H1 (cell line): ENCODE measurements around the gene GRAMD1B. TPM values are rescaled to one million over a fixed set of nuclear protein-coding genes. Genes with fewer than 3 reads are reported as not detected.

Experiments
- CTCF ChIA-PET: fragments of 300-600 bp; sonication (Branson Sonifier 250); formaldehyde crosslinking; loops from one replicate; lab custom pipeline; 2021; ENCODE audit not compliant: partially characterized antibody; lab: Charles Lee
- POLR2A ChIA-PET: fragments of 300-600 bp; sonication (Branson Sonifier 250); formaldehyde crosslinking; loops from one replicate; lab custom pipeline; 2021; ENCODE audit warnings: inconsistent platforms; ENCODE audit not compliant: partially characterized antibody; lab: Charles Lee
- DNase-seq, 2 experiments: peaks; one replicate each; pipeline versions ENCODE4 v3.0.0 to v3.0.0-alpha.2; 2010 to 2022; ENCODE audit warnings: low spot score in 2 of 2, low read depth in 1 of 2, mixed read lengths in 1 of 2
- FAIRE-seq: peaks from 2 replicates; lab custom pipeline; 2011; peaks lifted over from hg19 to GRCh38; lab: Jason Lieb, UNC
- H2AFZ ChIP-seq: 2 replicates; pipeline ENCODE4 v1.8.1; 2012; ENCODE audit warnings: low read length, inconsistent platforms
- H2AK5ac ChIP-seq: 2 replicates; pipeline ENCODE4 v1.6.1; 2013; ENCODE audit warnings: low read depth, low read length
- H2BK120ac ChIP-seq: replicated peaks from 2 replicates; pipeline ENCODE3; 2013; ENCODE audit warnings: low read depth, low read length, inconsistent platforms
- H2BK12ac ChIP-seq: 2 replicates; pipeline ENCODE4 v1.6.1; 2013; ENCODE audit warnings: low read depth, low read length
- H2BK15ac ChIP-seq: 2 replicates; pipeline ENCODE4 v1.6.1; 2013; ENCODE audit warnings: low read length
- H2BK20ac ChIP-seq: 2 replicates; pipeline ENCODE4 v1.6.1; 2013; ENCODE audit warnings: low read length
- H2BK5ac ChIP-seq: 2 replicates; pipeline ENCODE4 v1.6.1; 2013; ENCODE audit warnings: low read depth, low read length
- H3K14ac ChIP-seq: 2 replicates; pipeline ENCODE4 v1.6.1; 2013; ENCODE audit warnings: inconsistent platforms; ENCODE audit not compliant: insufficient read length
- H3K18ac ChIP-seq: 2 replicates; pipeline ENCODE4 v1.6.1; 2013; ENCODE audit warnings: low read length; ENCODE audit errors: extremely low read depth
- H3K23ac ChIP-seq: 2 replicates; pipeline ENCODE4 v1.6.1; 2013; ENCODE audit warnings: inconsistent platforms; ENCODE audit not compliant: insufficient read length
- H3K23me2 ChIP-seq: 2 replicates; pipeline ENCODE4 v1.6.1; 2013; ENCODE audit warnings: low read depth, low read length
- H3K27ac ChIP-seq: 2 replicates; pipeline ENCODE4 v1.6.1; 2011; ENCODE audit warnings: low read depth, low read length, inconsistent platforms
- H3K27me3 ChIP-seq, 4 experiments: replicated peaks in 1 of 4; 1 replicate in 1 of 4; 2 replicates in 3 of 4; pipeline versions ENCODE4 v1.6.1 to v1.8.1; 2011 to 2013; ENCODE audit warnings: low read length in 3 of 4, mild to moderate bottlenecking in 3 of 4, inconsistent platforms in 2 of 4, mixed read lengths in 2 of 4, moderate library complexity in 1 of 4; ENCODE audit not compliant: control insufficient read depth in 3 of 4, insufficient read depth in 3 of 4; ENCODE audit errors: extremely low read depth in 1 of 4
- H3K36me3 ChIP-seq, 4 experiments: 2 replicates each; pipeline versions ENCODE4 v1.6.1 to v1.8.1; 2011 to 2013; ENCODE audit warnings: mild to moderate bottlenecking in 4 of 4, low read length in 3 of 4, moderate library complexity in 2 of 4, control low read depth in 1 of 4, inconsistent platforms in 1 of 4; ENCODE audit not compliant: insufficient read depth in 4 of 4, control insufficient read depth in 2 of 4
- H3K4ac ChIP-seq: replicated peaks from 2 replicates; pipeline ENCODE3; 2013; ENCODE audit warnings: low read length, low read depth, mixed read lengths, inconsistent platforms; ENCODE audit not compliant: insufficient read length
- H3K4me1 ChIP-seq, 4 experiments: replicated peaks in 1 of 4; 1 replicate in 1 of 4; 2 replicates in 3 of 4; pipeline versions ENCODE4 v1.6.1 to v1.8.1; 2011 to 2013; ENCODE audit warnings: low read length in 3 of 4, inconsistent platforms in 2 of 4, mixed read lengths in 1 of 4; ENCODE audit not compliant: insufficient read depth in 4 of 4, control insufficient read depth in 3 of 4
- H3K4me2 ChIP-seq, 2 experiments: 2 replicates each; pipeline versions ENCODE4 v1.6.1 to v1.8.1; 2011 to 2013; ENCODE audit warnings: low read depth in 2 of 2, low read length in 2 of 2, control low read depth in 1 of 2, inconsistent platforms in 1 of 2, mild to moderate bottlenecking in 1 of 2; ENCODE audit not compliant: insufficient read depth in 1 of 2
- H3K4me3 ChIP-seq, 4 experiments: fragments of 200-600, 300-600 bp in 1 of 4; sonication (generic), shearing (Covaris generic), sonication (Bioruptor Twin) in 1 of 4; 2 replicates each; pipeline versions ENCODE4 v1.5.1 to v1.8.1; 2011 to 2016; ENCODE audit warnings: low read length in 4 of 4, low read depth in 3 of 4, control low read depth in 2 of 4, inconsistent platforms in 2 of 4, mild to moderate bottlenecking in 2 of 4, mixed read lengths in 1 of 4, moderate library complexity in 1 of 4; ENCODE audit not compliant: insufficient read depth in 2 of 4; ENCODE audit errors: extremely low read depth in 1 of 4
- H3K56ac ChIP-seq: replicated peaks from 2 replicates; pipeline ENCODE3; 2013; ENCODE audit warnings: low read depth, mild to moderate bottlenecking, mixed read lengths, low read length, inconsistent platforms; ENCODE audit not compliant: insufficient read length
- H3K79me1 ChIP-seq: 2 replicates; pipeline ENCODE4 v1.6.1; 2013; ENCODE audit warnings: low read depth, low read length, control low read depth
- H3K79me2 ChIP-seq, 2 experiments: 2 replicates each; pipeline versions ENCODE4 v1.6.1 to v1.8.1; 2012 to 2013; ENCODE audit warnings: low read length in 2 of 2, mild to moderate bottlenecking in 2 of 2, inconsistent platforms in 1 of 2; ENCODE audit not compliant: insufficient read depth in 2 of 2, control insufficient read depth in 1 of 2
- H3K9ac ChIP-seq, 4 experiments: replicated peaks in 1 of 4; 1 replicate in 1 of 4; 2 replicates in 3 of 4; pipeline versions ENCODE4 v1.6.1 to v1.8.1; 2011 to 2013; ENCODE audit warnings: low read depth in 3 of 4, low read length in 3 of 4, control low read depth in 2 of 4, mild to moderate bottlenecking in 2 of 4, moderate library complexity in 2 of 4, inconsistent platforms in 1 of 4; ENCODE audit errors: extremely low read depth in 1 of 4
- H3K9me3 ChIP-seq, 2 experiments: 2 replicates each; pipeline versions ENCODE4 v1.6.1 to v1.8.1; 2012 to 2013; ENCODE audit warnings: mild to moderate bottlenecking in 2 of 2, moderate library complexity in 2 of 2, control low read depth in 1 of 2, inconsistent platforms in 1 of 2, low read depth in 1 of 2, low read length in 1 of 2, mixed read lengths in 1 of 2; ENCODE audit not compliant: insufficient read depth in 2 of 2
- H4K20me1 ChIP-seq, 2 experiments: replicated peaks in 1 of 2; 2 replicates each; pipeline versions ENCODE3 to v1.8.1; 2011 to 2013; ENCODE audit warnings: inconsistent platforms in 2 of 2, low read length in 2 of 2, mild to moderate bottlenecking in 1 of 2; ENCODE audit not compliant: insufficient read depth in 2 of 2, control insufficient read depth in 1 of 2
- H4K5ac ChIP-seq: 2 replicates; pipeline ENCODE4 v1.6.1; 2013; ENCODE audit warnings: low read length, low read depth, mixed read lengths, inconsistent platforms; ENCODE audit not compliant: insufficient read length
- H4K8ac ChIP-seq: 2 replicates; pipeline ENCODE4 v1.8.0; 2013; ENCODE audit warnings: mild to moderate bottlenecking, moderate library complexity, low read length, inconsistent platforms; ENCODE audit not compliant: insufficient read depth; ENCODE audit errors: extremely low read depth
- H4K91ac ChIP-seq: replicated peaks from 2 replicates; pipeline ENCODE3; 2013; ENCODE audit warnings: low read length, mixed read lengths, inconsistent platforms; ENCODE audit not compliant: insufficient read length
- CBX8 ChIP-seq: fragments of 300-800, 300-1000 bp; sonication (generic); IDR thresholded peaks from 2 replicates; pipeline ENCODE4 v1.7.1; 2016; ENCODE audit warnings: low read depth, low read length, borderline replicate concordance
- CTBP2 ChIP-seq: IDR thresholded peaks from 2 replicates; pipeline ENCODE4 v1.7.0; 2011; ENCODE audit warnings: borderline replicate concordance, mild to moderate bottlenecking, moderate library complexity, mixed read lengths, low read length; ENCODE audit not compliant: insufficient read depth, insufficient read length
- JUN ChIP-seq: IDR thresholded peaks from 2 replicates; pipeline ENCODE4 v1.6.1; 2011; ENCODE audit warnings: low read depth, mild to moderate bottlenecking, improper control_type of control experiment, low read length
- JUND ChIP-seq: IDR thresholded peaks from 2 replicates; pipeline ENCODE4 v1.6.1; 2011; ENCODE audit warnings: mild to moderate bottlenecking, improper control_type of control experiment, low read length
- KDM1A ChIP-seq: fragments of 200-600, 300-600 bp; sonication (generic); IDR thresholded peaks from 2 replicates; pipeline ENCODE4 v1.7.1; 2016; ENCODE audit warnings: mild to moderate bottlenecking, low read length, borderline replicate concordance
- RAD21 ChIP-seq, 2 experiments: IDR thresholded peaks in 1 of 2; conservative IDR thresholded peaks in 1 of 2; 2 replicates each; pipeline ENCODE4 v1.6.1; 2011; ENCODE audit warnings: low read depth in 2 of 2, low read length in 2 of 2, improper control_type of control experiment in 1 of 2, inconsistent platforms in 1 of 2, mild to moderate bottlenecking in 1 of 2, moderate library complexity in 1 of 2
- RFX5 ChIP-seq: IDR thresholded peaks from 2 replicates; pipeline ENCODE4 v1.6.1; 2011; ENCODE audit warnings: low read depth, low read length, improper control_type of control experiment, borderline replicate concordance
- TAF7 ChIP-seq: optimal IDR thresholded peaks from 2 replicates; pipeline ENCODE3; 2011; ENCODE audit warnings: low read depth, mild to moderate bottlenecking, inconsistent platforms, low read length, moderate library complexity, borderline replicate concordance
- YY1 ChIP-seq: IDR thresholded peaks from 2 replicates; pipeline ENCODE4 v1.6.1; 2011; ENCODE audit warnings: low read depth, mild to moderate bottlenecking, low read length
- WGBS, 2 experiments: shearing (Covaris generic) in 1 of 2; methylation state at CpG; one replicate each; pipeline versions ENCODE4 v1.1.6 to v1.1.7; 2013 to 2015; ENCODE audit warnings: low lambda C conversion rate in 2 of 2, mixed read lengths in 2 of 2, inconsistent platforms in 1 of 2, low coverage in 1 of 2, missing lambda C conversion rate in 1 of 2; ENCODE audit not compliant: insufficient replicate concordance in 2 of 2, insufficient coverage in 1 of 2, insufficient read length in 1 of 2; ENCODE audit errors: extremely low coverage in 1 of 2, missing lambda C conversion rate in 1 of 2; 5-methylcytosine and 5-hydroxymethylcytosine counted together
- polyA plus RNA-seq, 7 experiments: library from polyadenylated mRNA; depleted of rRNA in 3 of 7; stranded (reverse) in 5 of 7; unstranded in 2 of 7; fragments of >200 nt in 5 of 7; fragments of 200-250 nt in 2 of 7; gene quantifications; 1 replicate in 5 of 7; 2 replicates in 1 of 7; 4 replicates in 1 of 7; pipeline versions ENCODE4 v1.2.1 to v1.2.3, GENCODE V29; 2011 to 2013; ENCODE audit warnings: missing spikeins in 2 of 7, mixed read lengths in 2 of 7
- total RNA-seq: library from RNA; stranded (reverse); fragmentation: NEBNext Ultra II Directional; extraction: Animal tissue kit (Norgen Biotek cat#: 25700); gene quantifications from 2 replicates; pipeline ENCODE4 v1.2.1, GENCODE V29; 2021
- TF ChIP-seq, protein P1 (sequence below): IDR thresholded peaks from 2 replicates; pipeline ENCODE4 v1.6.1; 2012; ENCODE audit warnings: low read length, inconsistent platforms

The GRAMD1B gene
- total and polyA plus RNA-seq, 2 of the 8 experiments (the other 6 are each of a cell fraction or from before 2014, with no cell fraction given) = 10.1 to 21.2 TPM

DNA sequence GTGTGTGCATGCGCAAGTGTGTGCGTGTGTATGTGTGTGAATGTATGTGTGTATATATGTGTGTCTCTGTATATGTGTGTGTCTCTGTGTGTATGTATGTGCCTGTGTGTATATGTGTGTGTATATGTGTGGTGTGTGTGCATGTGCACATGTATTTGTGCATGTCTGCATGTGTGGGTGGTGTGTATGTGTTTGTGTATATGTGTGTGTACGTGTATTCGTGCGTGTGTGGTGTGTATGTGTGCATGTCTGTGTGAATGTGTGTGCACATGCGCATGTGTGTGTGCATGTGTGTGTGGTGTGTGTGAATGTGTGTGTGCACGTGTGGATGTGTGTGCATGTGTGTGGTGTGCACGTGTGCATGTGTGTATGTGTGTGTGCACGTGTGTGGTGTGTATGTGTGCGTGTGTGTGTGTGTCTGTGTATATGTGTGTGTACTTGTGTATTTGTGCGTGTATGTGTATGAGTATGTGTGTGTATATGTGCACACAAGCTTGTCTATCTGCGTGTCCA lies 153.0 kb downstream of the GRAMD1B start:
- Histone ChIP-seq H3K4me3 (no peak overlapping the region), H4K8ac (no peak overlapping the region), H3K14ac (no peak overlapping the region), H4K91ac (peak overlapping the region; percentile 92), H2BK120ac (no peak overlapping the region), H3K9me3 (no peaks in the 10 kb centered on the region), H2BK5ac (no peak overlapping the region; the same call in 1 of the 2 replicates), H4K5ac (no peak overlapping the region), H2AK5ac (peak overlapping the region; percentile 34; the same call in 1 of the 2 replicates), H2AFZ (no peak overlapping the region), H3K27me3 (no peaks in the 10 kb centered on the region; a peak in 1 of 7 replicates), H2BK15ac (peak overlapping the region; percentile 50; the same call in 1 of the 2 replicates), H4K20me1 (peaks cover 0 to 7% of the 10 kb centered on the region in 2 experiments), H3K36me3 (no peaks in the 10 kb centered on the region; a peak in 1 of 8 replicates), H3K18ac (no peak overlapping the region), H2BK12ac (peak overlapping the region; percentile 11; the same call in 1 of the 2 replicates), H3K56ac (no peak overlapping the region), H3K27ac (no peak overlapping the region), H3K4me2 (no peak overlapping the region), H3K4ac (peak overlapping the region; percentile 63), H3K79me1 (peaks cover 5% of the 10 kb centered on the region; the same call in 1 of the 2 replicates), H2BK20ac (no peak overlapping the region), H3K4me1 (peaks cover 0 to 9% (median 2%) of the 10 kb centered on the region in 4 experiments; a peak in 4 of 7 replicates), H3K79me2 (no peaks in the 10 kb centered on the region), H3K23ac (peak overlapping the region; percentile 96), H3K9ac (no peak overlapping the region), H3K23me2 (peaks cover 4% of the 10 kb centered on the region; the same call in 1 of the 2 replicates)
- DNase-seq = no peak
- CTCF ChIA-PET = interaction anchor here (1.2 to 4.7 kb wide), 9 partner anchors 9 to 128 kb away, joined by 3 to 43 read pairs (median 6); no protein-coding TSS in a partner anchor
- 86% methylated on average over 12 of the region's 12 CpGs; no CpG with 5 or more reads in 1 of the 2 experiments for WGBS, 2 experiments
- FAIRE-seq = peak; percentile 28
- POLR2A ChIA-PET = no interaction called here
- no peak for TF ChIP-seq CBX8
- TF ChIP-seq TAF7 = no peak
- no peak for TF ChIP-seq KDM1A
- TF ChIP-seq CTBP2 = no peak
- TF ChIP-seq, protein P1, sequence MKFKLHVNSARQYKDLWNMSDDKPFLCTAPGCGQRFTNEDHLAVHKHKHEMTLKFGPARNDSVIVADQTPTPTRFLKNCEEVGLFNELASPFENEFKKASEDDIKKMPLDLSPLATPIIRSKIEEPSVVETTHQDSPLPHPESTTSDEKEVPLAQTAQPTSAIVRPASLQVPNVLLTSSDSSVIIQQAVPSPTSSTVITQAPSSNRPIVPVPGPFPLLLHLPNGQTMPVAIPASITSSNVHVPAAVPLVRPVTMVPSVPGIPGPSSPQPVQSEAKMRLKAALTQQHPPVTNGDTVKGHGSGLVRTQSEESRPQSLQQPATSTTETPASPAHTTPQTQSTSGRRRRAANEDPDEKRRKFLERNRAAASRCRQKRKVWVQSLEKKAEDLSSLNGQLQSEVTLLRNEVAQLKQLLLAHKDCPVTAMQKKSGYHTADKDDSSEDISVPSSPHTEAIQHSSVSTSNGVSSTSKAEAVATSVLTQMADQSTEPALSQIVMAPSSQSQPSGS = no peak
- TF ChIP-seq RAD21 (IDR thresholded peaks at IDR 0.05 in 1 of 2, conservative IDR thresholded peaks at IDR 0.05 in 1 of 2; ENCODE audit: low read depth in 2 of 2, low read length in 2 of 2) = no peak
- no peak for TF ChIP-seq JUND
- TF ChIP-seq JUN = no peak
- TF ChIP-seq RFX5 = no peak
- no peak for TF ChIP-seq YY1
